ENCODE measurements around the gene PIGQ. TPM values are rescaled to one million over a fixed set of nuclear protein-coding genes. Genes with fewer than 3 reads are reported as not detected.

PIGQ gene
- 50.1 and 52.6 TPM in 2 replicates for total RNA-seq

GRCh38 chr16:569445-570254, at the start of gene PIGQ:
Gene PIGQ (plus strand): TSS chr16:569968. CDS start chr16:574075, 4,107 bp downstream.
- Mint-ChIP-seq H3K9me3 (no peaks in the 10 kb centered on the region), H3K36me3 (ENCODE audit: low read depth) (no peaks in the 10 kb centered on the region), H3K27ac (peak within 1 kb of the TSS; percentile 89), H3K4me3 (peak within 1 kb of the TSS; percentile 85), H3K4me1 (ENCODE audit: low read depth) (peaks cover 32% of the 10 kb centered on the region), H3K27me3 (ENCODE audit: insufficient read depth) (no peaks in the 10 kb centered on the region)
- DNase-seq (ENCODE audit: low spot score): peak; percentile 65
- intact Hi-C loops (cut with micrococcal nuclease): loop anchor here (1.0 kb wide), 2 partner anchors 19 to 42 kb away; partner anchors contain the start of gene CAPN15

GRCh38 chr16:520847-521246, 48.9 kb upstream of the PIGQ start:
- peaks cover 8% of the 10 kb centered on the region for H3K36me3 Mint-ChIP-seq (ENCODE audit: low read depth)

GRCh38 chr16:521381-522210, 48.2 kb upstream of the PIGQ start:
- Mint-ChIP-seq H3K27ac (no peak overlapping the region), H3K4me3 (no peak overlapping the region), H3K36me3 (ENCODE audit: low read depth) (peaks cover 8% of the 10 kb centered on the region), H3K27me3 (ENCODE audit: insufficient read depth) (no peaks in the 10 kb centered on the region), H3K9me3 (no peaks in the 10 kb centered on the region), H3K4me1 (ENCODE audit: low read depth) (peaks cover 9% of the 10 kb centered on the region)
- no peak for DNase-seq (ENCODE audit: low spot score)
- intact Hi-C loops (cut with micrococcal nuclease): no loop called here

More at GRCh38 chr16:520847-521246, 48.9 kb upstream of the PIGQ start:
- no peak for DNase-seq (ENCODE audit: low spot score)
- Mint-ChIP-seq H3K27me3 (ENCODE audit: insufficient read depth) (no peaks in the 10 kb centered on the region), H3K4me3 (no peak overlapping the region), H3K9me3 (no peaks in the 10 kb centered on the region), H3K4me1 (ENCODE audit: low read depth) (peaks cover 8% of the 10 kb centered on the region), H3K27ac (no peak overlapping the region)
- intact Hi-C loops (cut with micrococcal nuclease): no loop called here

- H3K4me1 Mint-ChIP-seq (ENCODE audit: low read depth): peaks cover 9% of the 10 kb centered on the region
- no peaks in the 10 kb centered on the region for H3K9me3 Mint-ChIP-seq
- H3K27ac Mint-ChIP-seq: no peak overlapping the region
- intact Hi-C loops (cut with micrococcal nuclease): no loop called here
- H3K36me3 Mint-ChIP-seq (ENCODE audit: low read depth): peaks cover 8% of the 10 kb centered on the region
- DNase-seq (ENCODE audit: low spot score): no peak
- no peaks in the 10 kb centered on the region for H3K27me3 Mint-ChIP-seq (ENCODE audit: insufficient read depth)
- no peak overlapping the region for H3K4me3 Mint-ChIP-seq
Measured at GRCh38 chr16:522320-523096, 47.3 kb upstream of the PIGQ start.

- peaks cover 9% of the 10 kb centered on the region for H3K4me1 Mint-ChIP-seq (ENCODE audit: low read depth)
Measured at GRCh38 chr16:523097-523741, 46.5 kb upstream of the PIGQ start.

GRCh38 chr16:524274-525040, 45.3 kb upstream of the PIGQ start:
- H3K27me3 Mint-ChIP-seq (ENCODE audit: insufficient read depth): no peaks in the 10 kb centered on the region

More at GRCh38 chr16:523097-523741, 46.5 kb upstream of the PIGQ start:
- Mint-ChIP-seq H3K36me3 (ENCODE audit: low read depth) (peaks cover 8% of the 10 kb centered on the region), H3K27ac (peak overlapping the region; percentile 18), H3K9me3 (no peaks in the 10 kb centered on the region), H3K27me3 (ENCODE audit: insufficient read depth) (no peaks in the 10 kb centered on the region), H3K4me3 (no peak overlapping the region)
- no peak for DNase-seq (ENCODE audit: low spot score)
- intact Hi-C loops (cut with micrococcal nuclease): no loop called here

GRCh38 chr16:525123-525519, 44.6 kb upstream of the PIGQ start:
- no peak for DNase-seq (ENCODE audit: low spot score)
- intact Hi-C loops (cut with micrococcal nuclease): loop anchor here (1.0 to 5.0 kb wide), 3 partner anchors 100 to 282 kb away; partner anchors contain the start of genes PGAP6 and RAB11FIP3
- Mint-ChIP-seq H3K4me1 (ENCODE audit: low read depth) (peaks cover 9% of the 10 kb centered on the region), H3K9me3 (no peaks in the 10 kb centered on the region), H3K27ac (peak overlapping the region; percentile 99), H3K4me3 (peak overlapping the region; percentile 89), H3K27me3 (ENCODE audit: insufficient read depth) (no peaks in the 10 kb centered on the region), H3K36me3 (ENCODE audit: low read depth) (peaks cover 8% of the 10 kb centered on the region)

More at GRCh38 chr16:524274-525040, 45.3 kb upstream of the PIGQ start:
- Mint-ChIP-seq H3K4me3 (no peak overlapping the region), H3K27ac (peak overlapping the region; percentile 34), H3K36me3 (ENCODE audit: low read depth) (peaks cover 8% of the 10 kb centered on the region), H3K4me1 (ENCODE audit: low read depth) (peaks cover 9% of the 10 kb centered on the region), H3K9me3 (no peaks in the 10 kb centered on the region)
- no peak for DNase-seq (ENCODE audit: low spot score)
- intact Hi-C loops (cut with micrococcal nuclease): loop anchor here (1.0 to 5.0 kb wide), 3 partner anchors 99 to 283 kb away; partner anchors contain the start of genes PGAP6 and RAB11FIP3

GRCh38 chr16:525520-526180, 44.1 kb upstream of the PIGQ start:
- intact Hi-C loops (cut with micrococcal nuclease): loop anchor here (1.0 to 5.0 kb wide), 6 partner anchors 100 to 783 kb away; partner anchors contain the start of genes DECR2, FAM234A, PGAP6 and RAB11FIP3
- H3K4me3 Mint-ChIP-seq: peak overlapping the region; percentile 89
- peaks cover 10% of the 10 kb centered on the region for H3K36me3 Mint-ChIP-seq (ENCODE audit: low read depth)
- H3K4me1 Mint-ChIP-seq (ENCODE audit: low read depth): peaks cover 9% of the 10 kb centered on the region
- H3K27ac Mint-ChIP-seq: peak overlapping the region; percentile 99
- H3K9me3 Mint-ChIP-seq: no peaks in the 10 kb centered on the region
- H3K27me3 Mint-ChIP-seq (ENCODE audit: insufficient read depth): no peaks in the 10 kb centered on the region
- peak; percentile 64 for DNase-seq (ENCODE audit: low spot score)

GRCh38 chr16:526181-527014, 43.4 kb upstream of the PIGQ start:
- peaks cover 9% of the 10 kb centered on the region for H3K4me1 Mint-ChIP-seq (ENCODE audit: low read depth)
- peaks cover 10% of the 10 kb centered on the region for H3K36me3 Mint-ChIP-seq (ENCODE audit: low read depth)
- no peaks in the 10 kb centered on the region for H3K9me3 Mint-ChIP-seq
- H3K27me3 Mint-ChIP-seq (ENCODE audit: insufficient read depth): no peaks in the 10 kb centered on the region
- peak overlapping the region; percentile 99 for H3K27ac Mint-ChIP-seq
- DNase-seq (ENCODE audit: low spot score): no peak
- H3K4me3 Mint-ChIP-seq: peak overlapping the region; percentile 89
- intact Hi-C loops (cut with micrococcal nuclease): loop anchor here (1.0 to 5.0 kb wide), 9 partner anchors 44 to 782 kb away; partner anchors contain the start of genes DECR2, FAM234A, METTL26 and PGAP6
